CD4-positive, CD25-positive, alpha-beta regulatory T cell (primary cell): Measurements from ENCODE around the gene BCL2L12. TPM values are rescaled to one million over a fixed set of nuclear protein-coding genes. Genes with fewer than 3 reads are reported as not detected.

ENCODE experiments used
- ATAC-seq, 2 donors: fragments of 150-1000 bp; cut with Tn5 transposase; one replicate each; pipeline ENCODE4 v1.10.0; 2021; ENCODE audit warnings: low read depth in 2 of 2, moderate number of reproducible peaks in 2 of 2, moderate library complexity in 1 of 2
- DNase-seq, 3 donors: peaks; one replicate each; pipeline versions ENCODE4 v3.0.0 to v3.0.0-alpha.2; 2012 to 2022; ENCODE audit warnings: mixed read lengths in 1 of 3
- H3K27ac ChIP-seq: one replicate; pipeline ENCODE4 v1.7.0; 2013; ENCODE audit warnings: mild to moderate bottlenecking, low read length; ENCODE audit not compliant: insufficient read depth, poor library complexity, severe bottlenecking
- H3K27me3 ChIP-seq: one replicate; pipeline ENCODE4 v1.7.0; 2013; ENCODE audit warnings: low read length; ENCODE audit not compliant: control insufficient read depth, insufficient read depth
- H3K36me3 ChIP-seq: one replicate; pipeline ENCODE4 v1.7.0; 2013; ENCODE audit warnings: mild to moderate bottlenecking, low read length, moderate library complexity; ENCODE audit not compliant: control insufficient read depth, insufficient read depth
- H3K4me1 ChIP-seq: 2 replicates; pipeline ENCODE4 v1.7.0; 2013; ENCODE audit warnings: mild to moderate bottlenecking, low read length; ENCODE audit not compliant: insufficient read depth, control insufficient read depth, poor library complexity, severe bottlenecking
- H3K4me3 ChIP-seq: one replicate; pipeline ENCODE4 v1.7.0; 2013; ENCODE audit warnings: low read depth, mild to moderate bottlenecking, low read length, moderate library complexity
- H3K9me3 ChIP-seq, 2 experiments: 1 replicate in 1 of 2; 2 replicates in 1 of 2; pipeline ENCODE4 v1.7.0; 2013; ENCODE audit warnings: low read length in 2 of 2, mild to moderate bottlenecking in 1 of 2, moderate library complexity in 1 of 2; ENCODE audit not compliant: control insufficient read depth in 2 of 2
- H3K27ac Mint-ChIP-seq, 3 donors: one replicate each; pipeline ENCODE4 v1.8.0; 2020 to 2022; ENCODE audit warnings: mild to moderate bottlenecking in 3 of 3, mixed read lengths in 3 of 3, moderate library complexity in 2 of 3
- H3K27me3 Mint-ChIP-seq: one replicate; pipeline ENCODE4 v1.8.0; 2022; ENCODE audit warnings: mild to moderate bottlenecking, mixed read lengths
- H3K36me3 Mint-ChIP-seq: one replicate; pipeline ENCODE4 v1.8.0; 2020; ENCODE audit warnings: mixed read lengths
- H3K4me1 Mint-ChIP-seq, 4 donors: one replicate each; pipeline ENCODE4 v1.8.0; 2020 to 2022; ENCODE audit warnings: mixed read lengths in 4 of 4, mild to moderate bottlenecking in 1 of 4
- H3K4me3 Mint-ChIP-seq, 4 donors: one replicate each; pipeline ENCODE4 v1.8.0; 2020 to 2022; ENCODE audit warnings: mild to moderate bottlenecking in 4 of 4, mixed read lengths in 4 of 4, moderate library complexity in 3 of 4
- H3K9me3 Mint-ChIP-seq, 7 donors: one replicate each; pipeline ENCODE4 v1.8.0; 2020 to 2022; ENCODE audit warnings: mixed read lengths in 7 of 7, mild to moderate bottlenecking in 3 of 7, moderate library complexity in 2 of 7
- polyA plus RNA-seq, 4 donors: library from polyadenylated mRNA; unstranded; fragments of 300-500 nt; fragmentation: Illumina TruSeq; gene quantifications; one replicate each; pipeline ENCODE4 v1.2.3, GENCODE V29; 2021
- total RNA-seq: library from RNA; stranded (reverse); gene quantifications from one replicate; pipeline ENCODE4 v1.2.3, GENCODE V29; 2022

Gene BCL2L12
- total and polyA plus RNA-seq, 5 donors from 2014 or later, result 13.6 to 15.3 (median 15.0) TPM

- no peak overlapping the region for H3K27ac ChIP-seq
- H3K9me3 Mint-ChIP-seq, result peaks cover 0 to 1% (median 0%) of the 10 kb centered on the region in 7 donors
- peak overlapping the region in 3 of 4 donors; percentile 50 to 62 (median 61) for H3K4me3 Mint-ChIP-seq
- H3K36me3 Mint-ChIP-seq, result peaks cover 5% of the 10 kb centered on the region
- ATAC-seq (no peak), DNase-seq (peak; percentile 63 to 74 (median 69))
- peaks cover 18% of the 10 kb centered on the region for H3K4me1 ChIP-seq
- H3K9me3 ChIP-seq, result no peaks in the 10 kb centered on the region
- H3K4me1 Mint-ChIP-seq, result peaks cover 5 to 29% (median 18%) of the 10 kb centered on the region in 4 donors
- H3K27me3 ChIP-seq, result no peaks in the 10 kb centered on the region
- peaks cover 9% of the 10 kb centered on the region for H3K27me3 Mint-ChIP-seq
- H3K27ac Mint-ChIP-seq, result peak overlapping the region in 2 of 3 donors; percentile 36 to 93
- no peak overlapping the region for H3K4me3 ChIP-seq
- H3K36me3 ChIP-seq, result no peaks in the 10 kb centered on the region
Measured at GRCh38 chr19:49672131-49672919, 6.6 kb downstream of the BCL2L12 start.

- no peaks in the 10 kb centered on the region for H3K9me3 ChIP-seq
- peaks cover 0 to 1% (median 0%) of the 10 kb centered on the region in 7 donors for H3K9me3 Mint-ChIP-seq
- H3K4me1 Mint-ChIP-seq, result peaks cover 5 to 56% (median 32%) of the 10 kb centered on the region in 4 donors
- no peak for DNase-seq
- peak overlapping the region; percentile 99 to 100 (median 99) for H3K27ac Mint-ChIP-seq
- H3K36me3 ChIP-seq, result peaks cover 2% of the 10 kb centered on the region
- H3K4me3 Mint-ChIP-seq, result peak overlapping the region; percentile 90 to 99 (median 98)
- no peaks in the 10 kb centered on the region for H3K27me3 ChIP-seq
- H3K27me3 Mint-ChIP-seq, result peaks cover 9% of the 10 kb centered on the region
- peaks cover 51% of the 10 kb centered on the region for H3K4me1 ChIP-seq
- H3K4me3 ChIP-seq, result peak overlapping the region; percentile 86
- no peaks in the 10 kb centered on the region for H3K36me3 Mint-ChIP-seq
- H3K27ac ChIP-seq, result peak overlapping the region; percentile 98
- no peak for ATAC-seq
Measured at GRCh38 chr19:49676136-49676783, 10.5 kb downstream of the BCL2L12 start.

GRCh38 chr19:49676784-49677230 is 11.1 kb downstream of the BCL2L12 start:
- Histone ChIP-seq H3K9me3 (no peaks in the 10 kb centered on the region), H3K27me3 (no peaks in the 10 kb centered on the region), H3K4me1 (peaks cover 51% of the 10 kb centered on the region), H3K36me3 (peaks cover 4% of the 10 kb centered on the region), H3K27ac (peak overlapping the region; percentile 98), H3K4me3 (peak overlapping the region; percentile 86)
- Mint-ChIP-seq H3K36me3 (no peaks in the 10 kb centered on the region), H3K4me1 (peaks cover 5 to 55% (median 31%) of the 10 kb centered on the region in 4 donors), H3K9me3 (peaks cover 0 to 1% (median 0%) of the 10 kb centered on the region in 7 donors), H3K4me3 (peak overlapping the region; percentile 90 to 99 (median 98)), H3K27ac (peak overlapping the region; percentile 99 to 100 (median 99)), H3K27me3 (peaks cover 9% of the 10 kb centered on the region)
- ATAC-seq (peak; percentile 79 to 81), DNase-seq (peak; percentile 97 to 100 (median 98))

- H3K27ac ChIP-seq, result peak within 1 kb of the TSS; percentile 98
- Mint-ChIP-seq H3K9me3 (peaks cover 0 to 1% (median 0%) of the 10 kb centered on the region in 7 donors), H3K27me3 (peaks cover 9% of the 10 kb centered on the region), H3K4me3 (peak within 1 kb of the TSS; percentile 90 to 99 (median 98)), H3K27ac (peak within 1 kb of the TSS; percentile 99 to 100 (median 99)), H3K4me1 (peaks cover 5 to 53% (median 25%) of the 10 kb centered on the region in 4 donors), H3K36me3 (no peaks in the 10 kb centered on the region)
- ATAC-seq (peak; percentile 4 to 7), DNase-seq (peak in 2 of 3 donors; percentile 52 to 73)
- no peaks in the 10 kb centered on the region for H3K27me3 ChIP-seq
- peaks cover 46% of the 10 kb centered on the region for H3K4me1 ChIP-seq
- peaks cover 9% of the 10 kb centered on the region for H3K36me3 ChIP-seq
- no peaks in the 10 kb centered on the region for H3K9me3 ChIP-seq
- H3K4me3 ChIP-seq, result peak within 1 kb of the TSS; percentile 86
Measured at GRCh38 chr19:49677231-49677900, 11.6 kb downstream of the BCL2L12 start, which contains the start of gene PRMT1. PRMT1 (plus strand) TSS chr19:49677271; CDS start chr19:49677281, 10 bp downstream.

GRCh38 chr19:49677901-49678674 is 12.4 kb downstream of the BCL2L12 start:
- DNase-seq, result peak; percentile 72 to 79 (median 77)
- Mint-ChIP-seq H3K36me3 (no peaks in the 10 kb centered on the region), H3K27me3 (peaks cover 9% of the 10 kb centered on the region), H3K9me3 (peaks cover 0 to 1% (median 0%) of the 10 kb centered on the region in 7 donors), H3K4me1 (peaks cover 5 to 52% (median 24%) of the 10 kb centered on the region in 4 donors), H3K27ac (peak overlapping the region; percentile 71 to 100 (median 95)), H3K4me3 (peak overlapping the region; percentile 88 to 93 (median 91))
- H3K4me1 ChIP-seq, result peaks cover 45% of the 10 kb centered on the region
- no peaks in the 10 kb centered on the region for H3K27me3 ChIP-seq
- no peak for ATAC-seq
- H3K36me3 ChIP-seq, result peaks cover 13% of the 10 kb centered on the region
- no peaks in the 10 kb centered on the region for H3K9me3 ChIP-seq
- H3K27ac ChIP-seq, result peak overlapping the region; percentile 98
- peak overlapping the region; percentile 53 for H3K4me3 ChIP-seq

GRCh38 chr19:49678985-49679770 is 13.4 kb downstream of the BCL2L12 start:
- ATAC-seq, result no peak

More at GRCh38 chr19:49678985-49679770, 13.4 kb downstream of the BCL2L12 start:
- no peaks in the 10 kb centered on the region for H3K9me3 Mint-ChIP-seq
- Histone ChIP-seq H3K27me3 (no peaks in the 10 kb centered on the region), H3K9me3 (no peaks in the 10 kb centered on the region), H3K27ac (peak overlapping the region; percentile 98), H3K4me3 (no peak overlapping the region), H3K36me3 (peaks cover 20% of the 10 kb centered on the region), H3K4me1 (peaks cover 45% of the 10 kb centered on the region)
- peak overlapping the region in 3 of 4 donors; percentile 5 to 92 (median 29) for H3K4me3 Mint-ChIP-seq
- no peak for DNase-seq
- peaks cover 5% of the 10 kb centered on the region for H3K27me3 Mint-ChIP-seq
- no peaks in the 10 kb centered on the region for H3K36me3 Mint-ChIP-seq
- H3K27ac Mint-ChIP-seq, result peak overlapping the region in 1 of 3 donors; percentile 100
- H3K4me1 Mint-ChIP-seq, result peaks cover 2 to 48% (median 21%) of the 10 kb centered on the region in 4 donors
